H1 (cell line): ENCODE data around the gene DOCK1. TPM values are rescaled to one million over a fixed set of nuclear protein-coding genes. Genes with fewer than 3 reads are reported as not detected.

ENCODE experiments used
- CTCF ChIA-PET: fragments of 300-600 bp; sonication (Branson Sonifier 250); formaldehyde crosslinking; loops from one replicate; lab custom pipeline; 2021; ENCODE audit not compliant: partially characterized antibody; lab: Charles Lee
- POLR2A ChIA-PET: fragments of 300-600 bp; sonication (Branson Sonifier 250); formaldehyde crosslinking; loops from one replicate; lab custom pipeline; 2021; ENCODE audit warnings: inconsistent platforms; ENCODE audit not compliant: partially characterized antibody; lab: Charles Lee
- DNase-seq, 2 experiments: peaks; one replicate each; pipeline versions ENCODE4 v3.0.0 to v3.0.0-alpha.2; 2010 to 2022; ENCODE audit warnings: low spot score in 2 of 2, low read depth in 1 of 2, mixed read lengths in 1 of 2
- FAIRE-seq: peaks from 2 replicates; lab custom pipeline; 2011; peaks lifted over from hg19 to GRCh38; lab: Jason Lieb, UNC
- H2AFZ ChIP-seq: 2 replicates; pipeline ENCODE4 v1.8.1; 2012; ENCODE audit warnings: low read length, inconsistent platforms
- H2AK5ac ChIP-seq: 2 replicates; pipeline ENCODE4 v1.6.1; 2013; ENCODE audit warnings: low read depth, low read length
- H2BK120ac ChIP-seq: replicated peaks from 2 replicates; pipeline ENCODE3; 2013; ENCODE audit warnings: low read depth, low read length, inconsistent platforms
- H2BK12ac ChIP-seq: 2 replicates; pipeline ENCODE4 v1.6.1; 2013; ENCODE audit warnings: low read depth, low read length
- H2BK15ac ChIP-seq: 2 replicates; pipeline ENCODE4 v1.6.1; 2013; ENCODE audit warnings: low read length
- H2BK20ac ChIP-seq: 2 replicates; pipeline ENCODE4 v1.6.1; 2013; ENCODE audit warnings: low read length
- H2BK5ac ChIP-seq: 2 replicates; pipeline ENCODE4 v1.6.1; 2013; ENCODE audit warnings: low read depth, low read length
- H3K14ac ChIP-seq: 2 replicates; pipeline ENCODE4 v1.6.1; 2013; ENCODE audit warnings: inconsistent platforms; ENCODE audit not compliant: insufficient read length
- H3K18ac ChIP-seq: 2 replicates; pipeline ENCODE4 v1.6.1; 2013; ENCODE audit warnings: low read length; ENCODE audit errors: extremely low read depth
- H3K23ac ChIP-seq: 2 replicates; pipeline ENCODE4 v1.6.1; 2013; ENCODE audit warnings: inconsistent platforms; ENCODE audit not compliant: insufficient read length
- H3K23me2 ChIP-seq: 2 replicates; pipeline ENCODE4 v1.6.1; 2013; ENCODE audit warnings: low read depth, low read length
- H3K27ac ChIP-seq: 2 replicates; pipeline ENCODE4 v1.6.1; 2011; ENCODE audit warnings: low read depth, low read length, inconsistent platforms
- H3K27me3 ChIP-seq, 4 experiments: replicated peaks in 1 of 4; 1 replicate in 1 of 4; 2 replicates in 3 of 4; pipeline versions ENCODE4 v1.6.1 to v1.8.1; 2011 to 2013; ENCODE audit warnings: low read length in 3 of 4, mild to moderate bottlenecking in 3 of 4, inconsistent platforms in 2 of 4, mixed read lengths in 2 of 4, moderate library complexity in 1 of 4; ENCODE audit not compliant: control insufficient read depth in 3 of 4, insufficient read depth in 3 of 4; ENCODE audit errors: extremely low read depth in 1 of 4
- H3K36me3 ChIP-seq, 4 experiments: 2 replicates each; pipeline versions ENCODE4 v1.6.1 to v1.8.1; 2011 to 2013; ENCODE audit warnings: mild to moderate bottlenecking in 4 of 4, low read length in 3 of 4, moderate library complexity in 2 of 4, control low read depth in 1 of 4, inconsistent platforms in 1 of 4; ENCODE audit not compliant: insufficient read depth in 4 of 4, control insufficient read depth in 2 of 4
- H3K4ac ChIP-seq: replicated peaks from 2 replicates; pipeline ENCODE3; 2013; ENCODE audit warnings: low read length, low read depth, mixed read lengths, inconsistent platforms; ENCODE audit not compliant: insufficient read length
- H3K4me1 ChIP-seq, 4 experiments: replicated peaks in 1 of 4; 1 replicate in 1 of 4; 2 replicates in 3 of 4; pipeline versions ENCODE4 v1.6.1 to v1.8.1; 2011 to 2013; ENCODE audit warnings: low read length in 3 of 4, inconsistent platforms in 2 of 4, mixed read lengths in 1 of 4; ENCODE audit not compliant: insufficient read depth in 4 of 4, control insufficient read depth in 3 of 4
- H3K4me2 ChIP-seq, 2 experiments: 2 replicates each; pipeline versions ENCODE4 v1.6.1 to v1.8.1; 2011 to 2013; ENCODE audit warnings: low read depth in 2 of 2, low read length in 2 of 2, control low read depth in 1 of 2, inconsistent platforms in 1 of 2, mild to moderate bottlenecking in 1 of 2; ENCODE audit not compliant: insufficient read depth in 1 of 2
- H3K4me3 ChIP-seq, 4 experiments: fragments of 200-600, 300-600 bp in 1 of 4; sonication (generic), shearing (Covaris generic), sonication (Bioruptor Twin) in 1 of 4; 2 replicates each; pipeline versions ENCODE4 v1.5.1 to v1.8.1; 2011 to 2016; ENCODE audit warnings: low read length in 4 of 4, low read depth in 3 of 4, control low read depth in 2 of 4, inconsistent platforms in 2 of 4, mild to moderate bottlenecking in 2 of 4, mixed read lengths in 1 of 4, moderate library complexity in 1 of 4; ENCODE audit not compliant: insufficient read depth in 2 of 4; ENCODE audit errors: extremely low read depth in 1 of 4
- H3K56ac ChIP-seq: replicated peaks from 2 replicates; pipeline ENCODE3; 2013; ENCODE audit warnings: low read depth, mild to moderate bottlenecking, mixed read lengths, low read length, inconsistent platforms; ENCODE audit not compliant: insufficient read length
- H3K79me1 ChIP-seq: 2 replicates; pipeline ENCODE4 v1.6.1; 2013; ENCODE audit warnings: low read depth, low read length, control low read depth
- H3K79me2 ChIP-seq, 2 experiments: 2 replicates each; pipeline versions ENCODE4 v1.6.1 to v1.8.1; 2012 to 2013; ENCODE audit warnings: low read length in 2 of 2, mild to moderate bottlenecking in 2 of 2, inconsistent platforms in 1 of 2; ENCODE audit not compliant: insufficient read depth in 2 of 2, control insufficient read depth in 1 of 2
- H3K9ac ChIP-seq, 4 experiments: replicated peaks in 1 of 4; 1 replicate in 1 of 4; 2 replicates in 3 of 4; pipeline versions ENCODE4 v1.6.1 to v1.8.1; 2011 to 2013; ENCODE audit warnings: low read depth in 3 of 4, low read length in 3 of 4, control low read depth in 2 of 4, mild to moderate bottlenecking in 2 of 4, moderate library complexity in 2 of 4, inconsistent platforms in 1 of 4; ENCODE audit errors: extremely low read depth in 1 of 4
- H3K9me3 ChIP-seq, 2 experiments: 2 replicates each; pipeline versions ENCODE4 v1.6.1 to v1.8.1; 2012 to 2013; ENCODE audit warnings: mild to moderate bottlenecking in 2 of 2, moderate library complexity in 2 of 2, control low read depth in 1 of 2, inconsistent platforms in 1 of 2, low read depth in 1 of 2, low read length in 1 of 2, mixed read lengths in 1 of 2; ENCODE audit not compliant: insufficient read depth in 2 of 2
- H4K20me1 ChIP-seq, 2 experiments: replicated peaks in 1 of 2; 2 replicates each; pipeline versions ENCODE3 to v1.8.1; 2011 to 2013; ENCODE audit warnings: inconsistent platforms in 2 of 2, low read length in 2 of 2, mild to moderate bottlenecking in 1 of 2; ENCODE audit not compliant: insufficient read depth in 2 of 2, control insufficient read depth in 1 of 2
- H4K5ac ChIP-seq: 2 replicates; pipeline ENCODE4 v1.6.1; 2013; ENCODE audit warnings: low read length, low read depth, mixed read lengths, inconsistent platforms; ENCODE audit not compliant: insufficient read length
- H4K8ac ChIP-seq: 2 replicates; pipeline ENCODE4 v1.8.0; 2013; ENCODE audit warnings: mild to moderate bottlenecking, moderate library complexity, low read length, inconsistent platforms; ENCODE audit not compliant: insufficient read depth; ENCODE audit errors: extremely low read depth
- H4K91ac ChIP-seq: replicated peaks from 2 replicates; pipeline ENCODE3; 2013; ENCODE audit warnings: low read length, mixed read lengths, inconsistent platforms; ENCODE audit not compliant: insufficient read length
- BRCA1 ChIP-seq: IDR thresholded peaks from 2 replicates; pipeline ENCODE4 v1.6.1; 2012; ENCODE audit warnings: low read depth, low read length, improper control_type of control experiment
- EGR1 ChIP-seq: IDR thresholded peaks from 2 replicates; pipeline ENCODE4 v1.6.1; 2011; ENCODE audit warnings: low read depth, low read length, borderline replicate concordance
- FOSL1 ChIP-seq: IDR thresholded peaks from 2 replicates; pipeline ENCODE4 v1.6.1; 2011; ENCODE audit warnings: mild to moderate bottlenecking, low read depth, low read length, moderate library complexity; ENCODE audit not compliant: insufficient read depth
- MAFK ChIP-seq: IDR thresholded peaks from 2 replicates; pipeline ENCODE4 v1.6.1; 2012; ENCODE audit warnings: low read depth, mild to moderate bottlenecking, improper control_type of control experiment, low read length
- SAP30 ChIP-seq: fragments of 300-600 bp; sonication (generic); IDR thresholded peaks from 2 replicates; pipeline ENCODE4 v1.7.1; 2012; ENCODE audit warnings: low read length, moderate library complexity, mild to moderate bottlenecking, inconsistent platforms; ENCODE audit not compliant: insufficient read depth, insufficient replicate concordance
- SIN3A ChIP-seq, 2 experiments: IDR thresholded peaks in 1 of 2; conservative IDR thresholded peaks in 1 of 2; 2 replicates each; pipeline ENCODE4 v1.6.1; 2011 to 2012; ENCODE audit warnings: low read length in 2 of 2, improper control_type of control experiment in 1 of 2, low read depth in 1 of 2, mild to moderate bottlenecking in 1 of 2
- SP2 ChIP-seq: IDR thresholded peaks from 2 replicates; pipeline ENCODE4 v1.6.1; 2012; ENCODE audit warnings: mild to moderate bottlenecking, low read length, inconsistent platforms
- TBP ChIP-seq: IDR thresholded peaks from 2 replicates; pipeline ENCODE4 v1.6.1; 2011; ENCODE audit warnings: low read depth, low read length, improper control_type of control experiment
- TCF12 ChIP-seq: IDR thresholded peaks from 2 replicates; pipeline ENCODE4 v1.6.1; 2011; ENCODE audit warnings: low read depth, mild to moderate bottlenecking, low read length
- WGBS, 2 experiments: shearing (Covaris generic) in 1 of 2; methylation state at CpG; one replicate each; pipeline versions ENCODE4 v1.1.6 to v1.1.7; 2013 to 2015; ENCODE audit warnings: low lambda C conversion rate in 2 of 2, mixed read lengths in 2 of 2, inconsistent platforms in 1 of 2, low coverage in 1 of 2, missing lambda C conversion rate in 1 of 2; ENCODE audit not compliant: insufficient replicate concordance in 2 of 2, insufficient coverage in 1 of 2, insufficient read length in 1 of 2; ENCODE audit errors: extremely low coverage in 1 of 2, missing lambda C conversion rate in 1 of 2; 5-methylcytosine and 5-hydroxymethylcytosine counted together
- polyA plus RNA-seq, 7 experiments: library from polyadenylated mRNA; depleted of rRNA in 3 of 7; stranded (reverse) in 5 of 7; unstranded in 2 of 7; fragments of >200 nt in 5 of 7; fragments of 200-250 nt in 2 of 7; gene quantifications; 1 replicate in 5 of 7; 2 replicates in 1 of 7; 4 replicates in 1 of 7; pipeline versions ENCODE4 v1.2.1 to v1.2.3, GENCODE V29; 2011 to 2013; ENCODE audit warnings: missing spikeins in 2 of 7, mixed read lengths in 2 of 7
- total RNA-seq: library from RNA; stranded (reverse); fragmentation: NEBNext Ultra II Directional; extraction: Animal tissue kit (Norgen Biotek cat#: 25700); gene quantifications from 2 replicates; pipeline ENCODE4 v1.2.1, GENCODE V29; 2021
- TF ChIP-seq, protein P1 (sequence below): IDR thresholded peaks from 2 replicates; pipeline ENCODE4 v1.6.1; 2011; ENCODE audit warnings: low read length, improper control_type of control experiment
- TF ChIP-seq, protein P2 (sequence below): IDR thresholded peaks from 2 replicates; pipeline ENCODE4 v1.6.1; 2012; ENCODE audit warnings: inconsistent platforms

Gene DOCK1
- total and polyA plus RNA-seq, 2 of the 8 experiments (the other 6 are each of a cell fraction or from before 2014, with no cell fraction given): 11.6 to 53.0 TPM

DNA sequence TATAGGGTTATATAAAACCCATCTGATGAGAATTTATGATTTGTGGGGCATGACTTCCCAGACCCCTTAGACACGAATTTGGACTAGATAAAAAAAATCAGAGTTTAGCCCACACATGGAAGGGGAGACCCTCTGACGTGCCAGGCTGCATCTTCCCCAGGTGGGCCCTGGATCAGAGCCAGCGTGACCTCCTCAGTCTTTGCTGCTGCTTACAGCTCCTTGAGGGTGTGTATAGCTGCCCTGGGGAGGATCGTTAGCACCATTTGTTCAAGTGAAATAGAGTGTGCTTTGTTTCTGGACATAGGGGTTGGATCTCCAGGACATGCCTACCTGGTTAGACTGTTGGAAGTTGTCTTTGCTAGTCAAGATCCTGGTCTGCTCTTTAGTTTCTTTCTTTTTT, 54.2 kb downstream of the DOCK1 start:
- no peak overlapping the region for H2AFZ ChIP-seq
- H4K5ac ChIP-seq: no peak overlapping the region
- H3K14ac ChIP-seq: no peak overlapping the region
- no peak overlapping the region for H2BK20ac ChIP-seq
- H4K91ac ChIP-seq: no peak overlapping the region
- H3K4me2 ChIP-seq: no peak overlapping the region
- peaks cover 4% of the 10 kb centered on the region; the same call in 1 of the 2 replicates for H3K79me1 ChIP-seq
- peaks cover 0 to 14% (median 3%) of the 10 kb centered on the region in 4 experiments; a peak in 4 of 7 replicates for H3K4me1 ChIP-seq
- TF ChIP-seq FOSL1 (no peak), EGR1 (no peak), MAFK (no peak), SIN3A (conservative IDR thresholded peaks at IDR 0.05 in 1 of 2, IDR thresholded peaks at IDR 0.05 in 1 of 2; ENCODE audit: low read depth in 1 of 2, low read length in 2 of 2) (no peak), SP2 (no peak), TCF12 (no peak), TBP (no peak), SAP30 (no peak), BRCA1 (no peak)
- TF ChIP-seq, protein P1, sequence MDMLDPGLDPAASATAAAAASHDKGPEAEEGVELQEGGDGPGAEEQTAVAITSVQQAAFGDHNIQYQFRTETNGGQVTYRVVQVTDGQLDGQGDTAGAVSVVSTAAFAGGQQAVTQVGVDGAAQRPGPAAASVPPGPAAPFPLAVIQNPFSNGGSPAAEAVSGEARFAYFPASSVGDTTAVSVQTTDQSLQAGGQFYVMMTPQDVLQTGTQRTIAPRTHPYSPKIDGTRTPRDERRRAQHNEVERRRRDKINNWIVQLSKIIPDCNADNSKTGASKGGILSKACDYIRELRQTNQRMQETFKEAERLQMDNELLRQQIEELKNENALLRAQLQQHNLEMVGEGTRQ: no peak
- TF ChIP-seq, protein P2, sequence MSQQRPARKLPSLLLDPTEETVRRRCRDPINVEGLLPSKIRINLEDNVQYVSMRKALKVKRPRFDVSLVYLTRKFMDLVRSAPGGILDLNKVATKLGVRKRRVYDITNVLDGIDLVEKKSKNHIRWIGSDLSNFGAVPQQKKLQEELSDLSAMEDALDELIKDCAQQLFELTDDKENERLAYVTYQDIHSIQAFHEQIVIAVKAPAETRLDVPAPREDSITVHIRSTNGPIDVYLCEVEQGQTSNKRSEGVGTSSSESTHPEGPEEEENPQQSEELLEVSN: no peak
- H3K27ac ChIP-seq: no peak overlapping the region
- H3K79me2 ChIP-seq: peaks cover 0 to 68% of the 10 kb centered on the region in 2 experiments; a peak in 2 of 4 replicates
- FAIRE-seq (no peak), DNase-seq (no peak)
- H3K18ac ChIP-seq: no peak overlapping the region
- no peak overlapping the region for H2AK5ac ChIP-seq
- H3K4ac ChIP-seq: no peak overlapping the region
- ChIA-PET CTCF (interaction anchor here (1.2 kb wide), 1 partner anchor 10 kb away, joined by 3 read pairs; no protein-coding TSS in a partner anchor), POLR2A (no interaction called here)
- H3K23ac ChIP-seq: no peak overlapping the region
- H2BK12ac ChIP-seq: no peak overlapping the region
- WGBS, 2 experiments: 76% methylated on average over 4 of the region's 4 CpGs; no CpG with 5 or more reads in 1 of the 2 experiments
- no peak overlapping the region for H4K8ac ChIP-seq
- no peak overlapping the region for H3K4me3 ChIP-seq
- no peaks in the 10 kb centered on the region for H3K36me3 ChIP-seq
- no peaks in the 10 kb centered on the region for H3K27me3 ChIP-seq
- H3K9me3 ChIP-seq: no peaks in the 10 kb centered on the region
- H4K20me1 ChIP-seq: peaks cover 5 to 18% of the 10 kb centered on the region in 2 experiments
- no peak overlapping the region for H2BK120ac ChIP-seq
- no peak overlapping the region for H3K9ac ChIP-seq
- no peak overlapping the region for H3K56ac ChIP-seq
- H3K23me2 ChIP-seq: peaks cover 1% of the 10 kb centered on the region; the same call in 1 of the 2 replicates
- no peak overlapping the region for H2BK15ac ChIP-seq
- H2BK5ac ChIP-seq: no peak overlapping the region
